ENCODE measurements around the gene LRCH1.

The LRCH1 gene

DNA sequence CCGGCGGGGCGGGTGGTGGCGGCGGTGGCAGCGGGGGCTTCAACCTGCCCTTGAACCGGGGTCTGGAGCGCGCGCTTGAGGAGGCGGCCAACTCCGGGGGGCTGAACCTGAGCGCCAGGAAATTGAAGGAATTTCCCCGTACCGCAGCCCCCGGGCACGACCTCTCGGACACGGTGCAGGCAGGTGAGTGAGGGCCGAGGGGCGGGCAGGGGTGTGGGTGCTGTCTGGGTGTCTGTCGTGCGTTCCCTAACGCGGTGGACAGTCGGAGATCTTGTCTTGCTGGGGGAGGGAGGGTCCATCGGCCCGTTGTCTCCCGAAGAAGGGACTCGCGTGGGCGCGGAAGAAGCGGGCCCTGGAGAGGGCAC is 533 bp downstream of the LRCH1 start:
- DNase-seq (ENCODE audit: low read depth in 2 of 2), result no peak
- TF ChIP-seq, protein P1, sequence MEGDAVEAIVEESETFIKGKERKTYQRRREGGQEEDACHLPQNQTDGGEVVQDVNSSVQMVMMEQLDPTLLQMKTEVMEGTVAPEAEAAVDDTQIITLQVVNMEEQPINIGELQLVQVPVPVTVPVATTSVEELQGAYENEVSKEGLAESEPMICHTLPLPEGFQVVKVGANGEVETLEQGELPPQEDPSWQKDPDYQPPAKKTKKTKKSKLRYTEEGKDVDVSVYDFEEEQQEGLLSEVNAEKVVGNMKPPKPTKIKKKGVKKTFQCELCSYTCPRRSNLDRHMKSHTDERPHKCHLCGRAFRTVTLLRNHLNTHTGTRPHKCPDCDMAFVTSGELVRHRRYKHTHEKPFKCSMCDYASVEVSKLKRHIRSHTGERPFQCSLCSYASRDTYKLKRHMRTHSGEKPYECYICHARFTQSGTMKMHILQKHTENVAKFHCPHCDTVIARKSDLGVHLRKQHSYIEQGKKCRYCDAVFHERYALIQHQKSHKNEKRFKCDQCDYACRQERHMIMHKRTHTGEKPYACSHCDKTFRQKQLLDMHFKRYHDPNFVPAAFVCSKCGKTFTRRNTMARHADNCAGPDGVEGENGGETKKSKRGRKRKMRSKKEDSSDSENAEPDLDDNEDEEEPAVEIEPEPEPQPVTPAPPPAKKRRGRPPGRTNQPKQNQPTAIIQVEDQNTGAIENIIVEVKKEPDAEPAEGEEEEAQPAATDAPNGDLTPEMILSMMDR (IDR thresholded peaks at IDR 0.05; ENCODE audit: low read depth, low read length), result no peak

DNA sequence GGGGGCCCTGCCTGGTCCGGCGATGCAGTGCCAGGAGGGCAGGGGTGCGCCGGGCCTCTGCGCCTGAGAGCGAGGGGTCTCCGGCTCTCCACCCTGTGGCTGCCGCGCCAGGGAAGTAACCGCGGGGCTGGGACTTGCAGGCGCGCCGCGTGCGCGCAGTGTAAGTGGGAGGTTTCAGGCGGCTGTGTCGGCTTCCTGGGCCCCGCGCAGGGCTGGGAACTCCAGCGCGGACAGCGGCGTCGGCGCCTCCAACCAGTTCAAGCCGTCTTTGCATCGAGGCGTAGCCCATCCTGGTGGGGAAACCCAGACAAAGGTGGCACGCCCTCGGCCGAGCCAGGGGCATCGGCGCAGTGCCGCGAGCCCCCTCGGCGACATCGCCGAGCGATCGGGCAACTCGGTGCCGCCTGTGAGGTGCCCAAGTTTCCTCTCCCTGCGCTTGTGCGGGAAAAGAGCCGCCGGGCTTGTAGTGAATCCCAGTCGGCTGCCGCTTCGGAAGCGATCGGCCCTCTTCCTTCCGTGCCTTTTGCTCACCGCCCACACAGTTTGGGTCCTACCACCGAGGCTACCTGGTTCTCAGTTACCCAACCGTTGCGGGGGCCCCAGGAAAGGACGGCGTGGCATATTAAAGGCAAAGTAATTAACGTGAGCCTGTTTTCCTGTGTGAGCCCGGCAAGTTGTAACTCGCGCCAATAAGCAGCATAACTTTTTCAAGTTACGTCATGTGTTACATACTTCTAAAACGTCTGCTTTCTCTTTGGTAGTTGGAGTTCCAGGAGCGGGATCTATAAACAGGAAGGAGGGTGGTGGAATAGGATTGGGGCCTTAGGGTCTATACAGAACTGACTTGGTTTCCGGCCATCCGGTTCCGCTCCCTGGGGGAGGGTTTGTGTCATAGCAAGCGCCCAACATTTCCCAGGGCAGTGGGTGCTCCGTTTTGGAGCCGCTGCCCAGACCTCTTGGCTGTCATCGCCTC is 1.2 kb downstream of the LRCH1 start:
- peak overlapping the region; percentile 90 to 97 for H3K4me3 ChIP-seq (replicated peaks in 1 of 2; ENCODE audit: low read depth in 2 of 2, low read length in 2 of 2)
- peak; percentile 87 to 88 for DNase-seq (ENCODE audit: low read depth in 2 of 2)
- TF ChIP-seq, protein P1 (IDR thresholded peaks at IDR 0.05; ENCODE audit: low read depth, low read length), result peak; percentile 9

More for the DNA sequence above, 533 bp downstream of the LRCH1 start:
- peak overlapping the region; percentile 90 to 97 for H3K4me3 ChIP-seq (replicated peaks in 1 of 2; ENCODE audit: low read depth in 2 of 2, low read length in 2 of 2)

DNA sequence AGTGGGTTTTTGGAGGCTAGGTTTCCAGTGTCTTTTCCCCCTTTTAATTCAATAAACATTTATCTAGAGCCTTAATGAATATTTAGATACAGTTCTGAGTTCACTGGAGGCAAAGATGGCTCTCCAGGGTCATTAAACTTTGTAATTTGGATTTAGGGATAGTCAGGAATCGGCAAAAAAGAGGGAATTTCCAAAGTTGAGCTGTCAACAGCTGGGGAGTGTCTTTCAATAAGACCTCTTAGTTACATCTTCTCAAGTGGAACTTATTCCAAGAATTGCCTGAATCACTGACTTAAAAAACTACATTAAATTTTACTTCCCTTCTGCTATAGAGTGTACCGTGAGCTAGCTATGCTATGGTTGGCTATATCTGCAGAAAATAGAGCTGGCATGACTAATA is 2.0 kb downstream of the LRCH1 start:
- peak; percentile 29 to 52 for DNase-seq (ENCODE audit: low read depth in 2 of 2)
- peak overlapping the region; percentile 90 to 97 for H3K4me3 ChIP-seq (replicated peaks in 1 of 2; ENCODE audit: low read depth in 2 of 2, low read length in 2 of 2)
- TF ChIP-seq, protein P1 (IDR thresholded peaks at IDR 0.05; ENCODE audit: low read depth, low read length), result no peak

- DNase-seq (ENCODE audit: low read depth in 2 of 2), result no peak
- TF ChIP-seq, protein P1 (IDR thresholded peaks at IDR 0.05; ENCODE audit: low read depth, low read length), result no peak
- no peak overlapping the region for H3K4me3 ChIP-seq (replicated peaks in 1 of 2; ENCODE audit: low read depth in 2 of 2, low read length in 2 of 2)
Observed at GRCh38 chr13:46555722-46556417, 2.9 kb downstream of the LRCH1 start.

DNA sequence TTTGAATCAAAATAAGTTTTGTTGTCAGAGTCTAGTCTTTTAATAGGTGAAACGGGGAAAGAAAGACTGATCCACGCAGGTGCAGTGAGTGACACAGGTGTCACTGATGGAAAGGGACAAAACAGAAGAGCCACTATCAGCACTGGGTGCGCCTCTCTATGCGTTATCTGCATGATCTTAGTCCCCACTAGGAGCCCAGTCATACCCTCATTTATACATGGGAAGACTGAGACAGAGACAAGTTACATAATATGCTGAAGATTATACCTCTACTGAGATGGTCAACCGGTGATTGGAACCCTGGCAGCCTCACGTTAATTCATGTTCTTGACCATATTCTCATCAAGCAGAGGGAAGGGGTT is 3.4 kb downstream of the LRCH1 start:
- TF ChIP-seq, protein P1 (IDR thresholded peaks at IDR 0.05; ENCODE audit: low read depth, low read length), result no peak
- H3K4me3 ChIP-seq (replicated peaks in 1 of 2; ENCODE audit: low read depth in 2 of 2, low read length in 2 of 2), result no peak overlapping the region
- DNase-seq (ENCODE audit: low read depth in 2 of 2), result no peak

DNA sequence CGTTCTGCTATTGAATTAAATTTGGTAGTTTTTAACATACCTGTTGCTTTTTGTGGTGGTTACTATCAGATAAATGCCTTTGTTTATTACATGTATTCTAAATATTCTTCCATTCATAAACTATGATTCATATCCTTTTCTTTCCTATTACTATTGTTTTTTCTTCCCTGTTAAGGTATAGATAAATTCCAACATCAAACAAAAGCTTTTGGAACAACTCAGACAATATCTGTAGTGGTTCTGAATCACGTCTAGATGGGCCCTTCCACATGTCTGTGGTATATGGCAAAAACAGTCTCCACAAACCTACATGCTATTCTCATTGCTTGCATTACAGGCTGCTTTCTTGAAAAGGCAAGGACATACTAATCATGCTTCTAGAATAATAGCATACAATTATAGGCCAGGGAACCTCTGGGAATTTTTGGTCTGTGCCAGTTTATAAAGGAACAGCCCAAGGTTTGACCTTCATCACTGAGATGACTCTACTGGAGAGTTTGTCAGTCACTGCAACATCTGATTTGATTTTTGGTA is 6.4 kb downstream of the LRCH1 start:
- H3K4me3 ChIP-seq (replicated peaks in 1 of 2; ENCODE audit: low read depth in 2 of 2, low read length in 2 of 2), result no peak overlapping the region
- peak in 1 of 2 donors; percentile 46 for DNase-seq (ENCODE audit: low read depth in 2 of 2)
- TF ChIP-seq, protein P1 (IDR thresholded peaks at IDR 0.05; ENCODE audit: low read depth, low read length), result no peak

All from cardiac fibroblast (primary cell).